ENCODE measurements around the gene PREX1.

PREX1 gene

DNA sequence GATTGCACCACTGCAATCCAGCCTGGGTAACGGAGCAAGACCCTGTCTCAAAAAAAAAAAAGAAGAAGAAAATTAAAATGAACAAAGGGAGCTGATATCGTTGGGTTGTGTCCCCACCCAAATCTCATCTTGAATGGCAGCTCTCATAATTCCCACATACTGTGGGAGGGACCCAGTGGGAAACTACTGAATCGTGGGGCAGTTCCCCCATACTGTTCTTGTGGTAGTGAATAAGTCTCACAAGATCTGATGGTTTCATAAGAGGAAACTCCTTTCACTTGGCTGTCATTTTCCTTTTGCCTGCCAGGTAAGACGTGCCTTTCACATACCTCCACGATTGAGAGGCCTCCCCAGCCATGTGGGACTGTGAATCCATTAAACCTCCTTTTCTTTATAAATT lies 149.4 kb downstream of the PREX1 start:
- Histone ChIP-seq H3K36me3 (ENCODE audit: control insufficient read depth, insufficient read depth, low read length) (peaks cover 44% of the 10 kb centered on the region), H3K27me3 (replicated peaks; ENCODE audit: control insufficient read depth, insufficient read depth, low read length) (no peaks in the 10 kb centered on the region), H3K4me3 (replicated peaks; ENCODE audit: low read depth, low read length) (no peak overlapping the region)
- DNase-seq (ENCODE audit: extremely low read depth, insufficient read length) = no peak
- TF ChIP-seq, protein P1, sequence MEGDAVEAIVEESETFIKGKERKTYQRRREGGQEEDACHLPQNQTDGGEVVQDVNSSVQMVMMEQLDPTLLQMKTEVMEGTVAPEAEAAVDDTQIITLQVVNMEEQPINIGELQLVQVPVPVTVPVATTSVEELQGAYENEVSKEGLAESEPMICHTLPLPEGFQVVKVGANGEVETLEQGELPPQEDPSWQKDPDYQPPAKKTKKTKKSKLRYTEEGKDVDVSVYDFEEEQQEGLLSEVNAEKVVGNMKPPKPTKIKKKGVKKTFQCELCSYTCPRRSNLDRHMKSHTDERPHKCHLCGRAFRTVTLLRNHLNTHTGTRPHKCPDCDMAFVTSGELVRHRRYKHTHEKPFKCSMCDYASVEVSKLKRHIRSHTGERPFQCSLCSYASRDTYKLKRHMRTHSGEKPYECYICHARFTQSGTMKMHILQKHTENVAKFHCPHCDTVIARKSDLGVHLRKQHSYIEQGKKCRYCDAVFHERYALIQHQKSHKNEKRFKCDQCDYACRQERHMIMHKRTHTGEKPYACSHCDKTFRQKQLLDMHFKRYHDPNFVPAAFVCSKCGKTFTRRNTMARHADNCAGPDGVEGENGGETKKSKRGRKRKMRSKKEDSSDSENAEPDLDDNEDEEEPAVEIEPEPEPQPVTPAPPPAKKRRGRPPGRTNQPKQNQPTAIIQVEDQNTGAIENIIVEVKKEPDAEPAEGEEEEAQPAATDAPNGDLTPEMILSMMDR (IDR thresholded peaks at IDR 0.05; ENCODE audit: insufficient read depth, low read length, poor library complexity, severe bottlenecking) = no peak

- no peak for DNase-seq (ENCODE audit: extremely low read depth, insufficient read length)
- TF ChIP-seq, protein P1 (IDR thresholded peaks at IDR 0.05; ENCODE audit: insufficient read depth, low read length, poor library complexity, severe bottlenecking) = no peak
Observed at GRCh38 chr20:48676795-48677460, 150.9 kb downstream of the PREX1 start.

GRCh38 chr20:48676125-48676524 lies 151.7 kb downstream of the PREX1 start:
- Histone ChIP-seq H3K4me3 (replicated peaks; ENCODE audit: low read depth, low read length) (no peak overlapping the region), H3K27me3 (replicated peaks; ENCODE audit: control insufficient read depth, insufficient read depth, low read length) (no peaks in the 10 kb centered on the region), H3K36me3 (ENCODE audit: control insufficient read depth, insufficient read depth, low read length) (peaks cover 41% of the 10 kb centered on the region)
- DNase-seq (ENCODE audit: extremely low read depth, insufficient read length) = no peak
- TF ChIP-seq, protein P1 (IDR thresholded peaks at IDR 0.05; ENCODE audit: insufficient read depth, low read length, poor library complexity, severe bottlenecking) = no peak

More at GRCh38 chr20:48676795-48677460, 150.9 kb downstream of the PREX1 start:
- Histone ChIP-seq H3K4me3 (replicated peaks; ENCODE audit: low read depth, low read length) (no peak overlapping the region), H3K36me3 (ENCODE audit: control insufficient read depth, insufficient read depth, low read length) (peaks cover 37% of the 10 kb centered on the region), H3K27me3 (replicated peaks; ENCODE audit: control insufficient read depth, insufficient read depth, low read length) (no peaks in the 10 kb centered on the region)

GRCh38 chr20:48674461-48674860 lies 153.3 kb downstream of the PREX1 start:
- Histone ChIP-seq H3K27me3 (replicated peaks; ENCODE audit: control insufficient read depth, insufficient read depth, low read length) (no peaks in the 10 kb centered on the region), H3K36me3 (ENCODE audit: control insufficient read depth, insufficient read depth, low read length) (peaks cover 37% of the 10 kb centered on the region)
- DNase-seq (ENCODE audit: extremely low read depth, insufficient read length) = no peak

GRCh38 chr20:48673507-48673906 lies 154.3 kb downstream of the PREX1 start:
- no peak for DNase-seq (ENCODE audit: extremely low read depth, insufficient read length)
- TF ChIP-seq, protein P1 (IDR thresholded peaks at IDR 0.05; ENCODE audit: insufficient read depth, low read length, poor library complexity, severe bottlenecking) = no peak
- Histone ChIP-seq H3K27me3 (replicated peaks; ENCODE audit: control insufficient read depth, insufficient read depth, low read length) (no peaks in the 10 kb centered on the region), H3K4me3 (replicated peaks; ENCODE audit: low read depth, low read length) (no peak overlapping the region), H3K36me3 (ENCODE audit: control insufficient read depth, insufficient read depth, low read length) (peaks cover 31% of the 10 kb centered on the region)

More at GRCh38 chr20:48674461-48674860, 153.3 kb downstream of the PREX1 start:
- no peak overlapping the region for H3K4me3 ChIP-seq (replicated peaks; ENCODE audit: low read depth, low read length)
- TF ChIP-seq, protein P1 (IDR thresholded peaks at IDR 0.05; ENCODE audit: insufficient read depth, low read length, poor library complexity, severe bottlenecking) = no peak
